ENCODE results near the gene HERC4. TPM values are rescaled to one million over a fixed set of nuclear protein-coding genes. Genes with fewer than 3 reads are reported as not detected.

The HERC4 gene
- total RNA-seq, result 10 to 100 TPM; 54.1 to 72.2 (median 62.3) TPM
- long read RNA-seq, donor 1, full-length matches to known transcripts, result 22 of 40 reads
- long read RNA-seq, donor 1, partial matches to known transcripts, result 3 of 40 reads
- long read RNA-seq, donor 1, other reads (novel, unspliced or antisense), result 15 of 40 reads
- long read RNA-seq, donor 2, partial matches to known transcripts, result 1 of 9 reads
- long read RNA-seq, donor 2, other reads (novel, unspliced or antisense), result 3 of 9 reads

DNA sequence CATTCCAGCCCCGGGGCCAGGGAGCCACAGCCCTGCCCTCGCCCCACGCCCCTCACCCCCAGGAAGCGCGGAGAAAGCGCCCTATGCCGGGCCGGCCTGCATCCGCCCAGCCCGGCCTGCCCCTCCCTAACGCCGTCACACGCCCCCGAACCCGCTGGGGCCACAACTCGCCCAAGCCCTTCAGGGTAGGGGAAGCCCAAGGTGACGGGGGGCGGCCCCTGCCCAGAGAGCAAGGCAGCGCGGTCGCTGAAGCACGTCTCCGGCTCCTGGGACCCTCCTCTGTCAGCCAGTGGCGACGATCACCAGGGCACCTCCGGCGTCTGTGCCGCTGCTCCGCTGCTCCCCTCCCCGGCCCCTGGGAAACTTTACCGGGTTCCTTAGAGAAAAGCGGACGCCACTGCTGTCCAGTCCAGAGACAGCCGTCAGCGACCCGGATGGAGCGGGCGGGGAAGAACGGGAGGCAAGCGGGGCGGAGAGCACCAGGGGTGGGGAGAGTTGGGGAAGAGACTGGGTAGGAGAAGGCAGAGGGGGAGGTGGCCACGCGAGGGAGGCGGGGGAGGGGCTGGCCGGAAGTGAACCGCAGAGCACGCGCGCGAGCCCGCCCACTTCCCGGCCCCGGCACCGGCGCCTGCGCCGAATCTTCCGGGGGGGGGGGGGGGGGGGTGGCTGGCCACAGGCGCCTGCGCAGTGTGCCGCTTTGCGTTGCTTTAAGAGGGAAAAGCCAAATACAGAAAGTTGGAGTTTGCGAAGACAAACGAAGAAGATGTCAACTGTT, at the start of gene HERC4:
TSS of gene HERC4 (minus strand) at position 509 of the 775 bp plus-strand sequence. CDS start 2,175 bp downstream, outside the sequence.
- peak within 1 kb of the TSS; percentile 98 for H3K4me3 ChIP-seq
- H3K4me1 ChIP-seq (ENCODE audit: low read depth), result peaks cover 20% of the 10 kb centered on the region
- intact Hi-C loops (cut with DNase I, micrococcal nuclease), result no loop called here
- DNase-seq, result peak; percentile 96
- H3K9me3 ChIP-seq, result no peaks in the 10 kb centered on the region
- peak; percentile 98 for ATAC-seq
- no peaks in the 10 kb centered on the region for H3K36me3 ChIP-seq (ENCODE audit: low read depth)
- no peak for TF ChIP-seq CTCF (IDR thresholded peaks at IDR 0.05)

- DNase-seq (no peak), ATAC-seq (no peak)
- no peaks in the 10 kb centered on the region for H3K4me1 ChIP-seq (ENCODE audit: low read depth)
- no peak for TF ChIP-seq CTCF (IDR thresholded peaks at IDR 0.05)
- no peak overlapping the region for H3K4me3 ChIP-seq
- H3K36me3 ChIP-seq (ENCODE audit: low read depth), result no peaks in the 10 kb centered on the region
- intact Hi-C loops (cut with DNase I, micrococcal nuclease), result no loop called here
- no peaks in the 10 kb centered on the region for H3K9me3 ChIP-seq
These were observed 49.6 kb upstream of the HERC4 start for GRCh38 chr10:68124718-68125117.

- Histone ChIP-seq H3K9me3 (no peaks in the 10 kb centered on the region), H3K4me1 (ENCODE audit: low read depth) (no peaks in the 10 kb centered on the region), H3K36me3 (ENCODE audit: low read depth) (no peaks in the 10 kb centered on the region), H3K4me3 (no peak overlapping the region)
- ATAC-seq (peak; percentile 28), DNase-seq (no peak)
- intact Hi-C loops (cut with DNase I, micrococcal nuclease), result no loop called here
- TF ChIP-seq CTCF (IDR thresholded peaks at IDR 0.05), result no peak
These were observed 46.8 kb upstream of the HERC4 start for GRCh38 chr10:68121852-68122251.

GRCh38 chr10:68121020-68121743, 46.1 kb upstream of the HERC4 start:
- H3K9me3 ChIP-seq, result no peaks in the 10 kb centered on the region
- no peak overlapping the region for H3K4me3 ChIP-seq
- DNase-seq (no peak), ATAC-seq (no peak)
- intact Hi-C loops (cut with DNase I, micrococcal nuclease), result no loop called here
- no peak for TF ChIP-seq CTCF (IDR thresholded peaks at IDR 0.05)
- no peaks in the 10 kb centered on the region for H3K36me3 ChIP-seq (ENCODE audit: low read depth)
- H3K4me1 ChIP-seq (ENCODE audit: low read depth), result no peaks in the 10 kb centered on the region

GRCh38 chr10:68118657-68119056, 43.6 kb upstream of the HERC4 start:
- intact Hi-C loops (cut with DNase I, micrococcal nuclease), result no loop called here
- Histone ChIP-seq H3K4me1 (ENCODE audit: low read depth) (no peaks in the 10 kb centered on the region), H3K36me3 (ENCODE audit: low read depth) (no peaks in the 10 kb centered on the region), H3K4me3 (no peak overlapping the region), H3K9me3 (no peaks in the 10 kb centered on the region)
- no peak for DNase-seq
- no peak for TF ChIP-seq CTCF (IDR thresholded peaks at IDR 0.05)
- ATAC-seq, result no peak
